H1 (cell line): ENCODE data around the gene CDS2. TPM values are rescaled to one million over a fixed set of nuclear protein-coding genes. Genes with fewer than 3 reads are reported as not detected.

ENCODE experiments used
- CTCF ChIA-PET: fragments of 300-600 bp; sonication (Branson Sonifier 250); formaldehyde crosslinking; loops from one replicate; lab custom pipeline; 2021; ENCODE audit not compliant: partially characterized antibody; lab: Charles Lee
- POLR2A ChIA-PET: fragments of 300-600 bp; sonication (Branson Sonifier 250); formaldehyde crosslinking; loops from one replicate; lab custom pipeline; 2021; ENCODE audit warnings: inconsistent platforms; ENCODE audit not compliant: partially characterized antibody; lab: Charles Lee
- DNase-seq, 2 experiments: peaks; one replicate each; pipeline versions ENCODE4 v3.0.0 to v3.0.0-alpha.2; 2010 to 2022; ENCODE audit warnings: low spot score in 2 of 2, low read depth in 1 of 2, mixed read lengths in 1 of 2
- FAIRE-seq: peaks from 2 replicates; lab custom pipeline; 2011; peaks lifted over from hg19 to GRCh38; lab: Jason Lieb, UNC
- H2AFZ ChIP-seq: 2 replicates; pipeline ENCODE4 v1.8.1; 2012; ENCODE audit warnings: low read length, inconsistent platforms
- H2AK5ac ChIP-seq: 2 replicates; pipeline ENCODE4 v1.6.1; 2013; ENCODE audit warnings: low read depth, low read length
- H2BK120ac ChIP-seq: replicated peaks from 2 replicates; pipeline ENCODE3; 2013; ENCODE audit warnings: low read depth, low read length, inconsistent platforms
- H2BK12ac ChIP-seq: 2 replicates; pipeline ENCODE4 v1.6.1; 2013; ENCODE audit warnings: low read depth, low read length
- H2BK15ac ChIP-seq: 2 replicates; pipeline ENCODE4 v1.6.1; 2013; ENCODE audit warnings: low read length
- H2BK20ac ChIP-seq: 2 replicates; pipeline ENCODE4 v1.6.1; 2013; ENCODE audit warnings: low read length
- H2BK5ac ChIP-seq: 2 replicates; pipeline ENCODE4 v1.6.1; 2013; ENCODE audit warnings: low read depth, low read length
- H3K14ac ChIP-seq: 2 replicates; pipeline ENCODE4 v1.6.1; 2013; ENCODE audit warnings: inconsistent platforms; ENCODE audit not compliant: insufficient read length
- H3K18ac ChIP-seq: 2 replicates; pipeline ENCODE4 v1.6.1; 2013; ENCODE audit warnings: low read length; ENCODE audit errors: extremely low read depth
- H3K23ac ChIP-seq: 2 replicates; pipeline ENCODE4 v1.6.1; 2013; ENCODE audit warnings: inconsistent platforms; ENCODE audit not compliant: insufficient read length
- H3K23me2 ChIP-seq: 2 replicates; pipeline ENCODE4 v1.6.1; 2013; ENCODE audit warnings: low read depth, low read length
- H3K27ac ChIP-seq: 2 replicates; pipeline ENCODE4 v1.6.1; 2011; ENCODE audit warnings: low read depth, low read length, inconsistent platforms
- H3K27me3 ChIP-seq, 4 experiments: replicated peaks in 1 of 4; 1 replicate in 1 of 4; 2 replicates in 3 of 4; pipeline versions ENCODE4 v1.6.1 to v1.8.1; 2011 to 2013; ENCODE audit warnings: low read length in 3 of 4, mild to moderate bottlenecking in 3 of 4, inconsistent platforms in 2 of 4, mixed read lengths in 2 of 4, moderate library complexity in 1 of 4; ENCODE audit not compliant: control insufficient read depth in 3 of 4, insufficient read depth in 3 of 4; ENCODE audit errors: extremely low read depth in 1 of 4
- H3K36me3 ChIP-seq, 4 experiments: 2 replicates each; pipeline versions ENCODE4 v1.6.1 to v1.8.1; 2011 to 2013; ENCODE audit warnings: mild to moderate bottlenecking in 4 of 4, low read length in 3 of 4, moderate library complexity in 2 of 4, control low read depth in 1 of 4, inconsistent platforms in 1 of 4; ENCODE audit not compliant: insufficient read depth in 4 of 4, control insufficient read depth in 2 of 4
- H3K4ac ChIP-seq: replicated peaks from 2 replicates; pipeline ENCODE3; 2013; ENCODE audit warnings: low read length, low read depth, mixed read lengths, inconsistent platforms; ENCODE audit not compliant: insufficient read length
- H3K4me1 ChIP-seq, 4 experiments: replicated peaks in 1 of 4; 1 replicate in 1 of 4; 2 replicates in 3 of 4; pipeline versions ENCODE4 v1.6.1 to v1.8.1; 2011 to 2013; ENCODE audit warnings: low read length in 3 of 4, inconsistent platforms in 2 of 4, mixed read lengths in 1 of 4; ENCODE audit not compliant: insufficient read depth in 4 of 4, control insufficient read depth in 3 of 4
- H3K4me2 ChIP-seq, 2 experiments: 2 replicates each; pipeline versions ENCODE4 v1.6.1 to v1.8.1; 2011 to 2013; ENCODE audit warnings: low read depth in 2 of 2, low read length in 2 of 2, control low read depth in 1 of 2, inconsistent platforms in 1 of 2, mild to moderate bottlenecking in 1 of 2; ENCODE audit not compliant: insufficient read depth in 1 of 2
- H3K4me3 ChIP-seq, 4 experiments: fragments of 200-600, 300-600 bp in 1 of 4; sonication (generic), shearing (Covaris generic), sonication (Bioruptor Twin) in 1 of 4; 2 replicates each; pipeline versions ENCODE4 v1.5.1 to v1.8.1; 2011 to 2016; ENCODE audit warnings: low read length in 4 of 4, low read depth in 3 of 4, control low read depth in 2 of 4, inconsistent platforms in 2 of 4, mild to moderate bottlenecking in 2 of 4, mixed read lengths in 1 of 4, moderate library complexity in 1 of 4; ENCODE audit not compliant: insufficient read depth in 2 of 4; ENCODE audit errors: extremely low read depth in 1 of 4
- H3K56ac ChIP-seq: replicated peaks from 2 replicates; pipeline ENCODE3; 2013; ENCODE audit warnings: low read depth, mild to moderate bottlenecking, mixed read lengths, low read length, inconsistent platforms; ENCODE audit not compliant: insufficient read length
- H3K79me1 ChIP-seq: 2 replicates; pipeline ENCODE4 v1.6.1; 2013; ENCODE audit warnings: low read depth, low read length, control low read depth
- H3K79me2 ChIP-seq, 2 experiments: 2 replicates each; pipeline versions ENCODE4 v1.6.1 to v1.8.1; 2012 to 2013; ENCODE audit warnings: low read length in 2 of 2, mild to moderate bottlenecking in 2 of 2, inconsistent platforms in 1 of 2; ENCODE audit not compliant: insufficient read depth in 2 of 2, control insufficient read depth in 1 of 2
- H3K9ac ChIP-seq, 4 experiments: replicated peaks in 1 of 4; 1 replicate in 1 of 4; 2 replicates in 3 of 4; pipeline versions ENCODE4 v1.6.1 to v1.8.1; 2011 to 2013; ENCODE audit warnings: low read depth in 3 of 4, low read length in 3 of 4, control low read depth in 2 of 4, mild to moderate bottlenecking in 2 of 4, moderate library complexity in 2 of 4, inconsistent platforms in 1 of 4; ENCODE audit errors: extremely low read depth in 1 of 4
- H3K9me3 ChIP-seq, 2 experiments: 2 replicates each; pipeline versions ENCODE4 v1.6.1 to v1.8.1; 2012 to 2013; ENCODE audit warnings: mild to moderate bottlenecking in 2 of 2, moderate library complexity in 2 of 2, control low read depth in 1 of 2, inconsistent platforms in 1 of 2, low read depth in 1 of 2, low read length in 1 of 2, mixed read lengths in 1 of 2; ENCODE audit not compliant: insufficient read depth in 2 of 2
- H4K20me1 ChIP-seq, 2 experiments: replicated peaks in 1 of 2; 2 replicates each; pipeline versions ENCODE3 to v1.8.1; 2011 to 2013; ENCODE audit warnings: inconsistent platforms in 2 of 2, low read length in 2 of 2, mild to moderate bottlenecking in 1 of 2; ENCODE audit not compliant: insufficient read depth in 2 of 2, control insufficient read depth in 1 of 2
- H4K5ac ChIP-seq: 2 replicates; pipeline ENCODE4 v1.6.1; 2013; ENCODE audit warnings: low read length, low read depth, mixed read lengths, inconsistent platforms; ENCODE audit not compliant: insufficient read length
- H4K8ac ChIP-seq: 2 replicates; pipeline ENCODE4 v1.8.0; 2013; ENCODE audit warnings: mild to moderate bottlenecking, moderate library complexity, low read length, inconsistent platforms; ENCODE audit not compliant: insufficient read depth; ENCODE audit errors: extremely low read depth
- H4K91ac ChIP-seq: replicated peaks from 2 replicates; pipeline ENCODE3; 2013; ENCODE audit warnings: low read length, mixed read lengths, inconsistent platforms; ENCODE audit not compliant: insufficient read length
- BCL11A ChIP-seq, 2 experiments: IDR thresholded peaks; one replicate each; pipeline ENCODE4 v1.6.1; 2011; ENCODE audit warnings: low read depth in 2 of 2, low read length in 2 of 2, mild to moderate bottlenecking in 2 of 2
- BRCA1 ChIP-seq: IDR thresholded peaks from 2 replicates; pipeline ENCODE4 v1.6.1; 2012; ENCODE audit warnings: low read depth, low read length, improper control_type of control experiment
- CBX8 ChIP-seq: fragments of 300-800, 300-1000 bp; sonication (generic); IDR thresholded peaks from 2 replicates; pipeline ENCODE4 v1.7.1; 2016; ENCODE audit warnings: low read depth, low read length, borderline replicate concordance
- CHD2 ChIP-seq: IDR thresholded peaks from 2 replicates; pipeline ENCODE4 v1.6.1; 2012; ENCODE audit warnings: low read length, improper control_type of control experiment
- KDM4A ChIP-seq: IDR thresholded peaks from one replicate; pipeline ENCODE4 v1.7.1; 2012; ENCODE audit warnings: low read depth, mild to moderate bottlenecking, moderate library complexity, low read length, inconsistent platforms; ENCODE audit not compliant: severe bottlenecking
- POU5F1 ChIP-seq: IDR thresholded peaks from 2 replicates; pipeline ENCODE4 v1.6.1; 2011; ENCODE audit warnings: low read depth, mild to moderate bottlenecking, low read length, moderate library complexity
- RXRA ChIP-seq: IDR thresholded peaks from 2 replicates; pipeline ENCODE4 v1.6.1; 2011; ENCODE audit warnings: low read depth, mild to moderate bottlenecking, low read length, moderate library complexity; ENCODE audit not compliant: insufficient read depth
- SIRT6 ChIP-seq: IDR thresholded peaks from one replicate; pipeline ENCODE4 v1.7.1; 2012; ENCODE audit warnings: low read length, inconsistent platforms
- TBP ChIP-seq: IDR thresholded peaks from 2 replicates; pipeline ENCODE4 v1.6.1; 2011; ENCODE audit warnings: low read depth, low read length, improper control_type of control experiment
- WGBS, 2 experiments: shearing (Covaris generic) in 1 of 2; methylation state at CpG; one replicate each; pipeline versions ENCODE4 v1.1.6 to v1.1.7; 2013 to 2015; ENCODE audit warnings: low lambda C conversion rate in 2 of 2, mixed read lengths in 2 of 2, inconsistent platforms in 1 of 2, low coverage in 1 of 2, missing lambda C conversion rate in 1 of 2; ENCODE audit not compliant: insufficient replicate concordance in 2 of 2, insufficient coverage in 1 of 2, insufficient read length in 1 of 2; ENCODE audit errors: extremely low coverage in 1 of 2, missing lambda C conversion rate in 1 of 2; 5-methylcytosine and 5-hydroxymethylcytosine counted together
- polyA plus RNA-seq, 7 experiments: library from polyadenylated mRNA; depleted of rRNA in 3 of 7; stranded (reverse) in 5 of 7; unstranded in 2 of 7; fragments of >200 nt in 5 of 7; fragments of 200-250 nt in 2 of 7; gene quantifications; 1 replicate in 5 of 7; 2 replicates in 1 of 7; 4 replicates in 1 of 7; pipeline versions ENCODE4 v1.2.1 to v1.2.3, GENCODE V29; 2011 to 2013; ENCODE audit warnings: missing spikeins in 2 of 7, mixed read lengths in 2 of 7
- total RNA-seq: library from RNA; stranded (reverse); fragmentation: NEBNext Ultra II Directional; extraction: Animal tissue kit (Norgen Biotek cat#: 25700); gene quantifications from 2 replicates; pipeline ENCODE4 v1.2.1, GENCODE V29; 2021
- TF ChIP-seq, protein P1 (sequence below), 3 experiments: IDR thresholded peaks; 1 replicate in 2 of 3; 2 replicates in 1 of 3; pipeline versions ENCODE4 v1.5.1 to v1.6.1; 2011; ENCODE audit warnings: low read length in 3 of 3, mild to moderate bottlenecking in 3 of 3, inconsistent platforms in 2 of 3, low read depth in 1 of 3, moderate library complexity in 1 of 3; ENCODE audit not compliant: insufficient read depth in 1 of 3; ENCODE audit errors: control extremely low read depth in 1 of 3

CDS2 gene
- total and polyA plus RNA-seq, 2 of the 8 experiments (the other 6 are each of a cell fraction or from before 2014, with no cell fraction given) = 54.0 to 56.2 TPM

DNA sequence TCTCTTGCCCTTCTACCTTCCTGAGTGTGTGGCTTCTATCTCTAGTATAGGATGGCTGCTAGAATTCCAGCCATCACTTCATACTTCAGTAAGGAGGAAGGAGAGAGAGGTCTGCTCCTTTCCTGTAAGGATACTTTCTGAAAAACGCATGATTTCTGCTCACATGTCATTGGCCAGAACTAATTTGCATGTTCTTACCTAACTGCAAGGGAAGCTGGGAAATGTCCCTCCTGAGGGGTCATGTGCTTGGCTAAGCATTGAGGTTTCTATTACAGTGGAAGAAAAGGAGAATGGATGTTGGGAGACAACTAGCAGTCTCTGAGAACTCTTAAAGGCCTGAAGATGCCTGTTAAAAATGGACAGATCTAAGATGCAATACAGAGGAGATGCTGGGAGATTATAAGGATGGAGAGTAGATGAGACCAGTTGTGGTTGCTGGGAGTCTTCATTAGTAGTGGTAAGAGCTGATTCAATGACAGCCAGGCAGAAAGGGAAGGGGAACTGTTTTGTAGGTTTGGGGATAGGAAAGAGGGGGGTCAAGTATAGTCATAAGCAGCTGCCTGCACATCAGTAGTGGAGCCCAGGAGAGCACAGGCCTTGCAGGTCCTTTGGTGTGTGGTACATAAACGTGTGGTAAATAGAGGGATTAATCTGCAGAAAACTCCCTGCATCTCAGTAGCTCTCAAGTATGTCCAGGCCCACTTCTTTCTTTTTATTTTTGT lies 20.2 kb downstream of the CDS2 start:
- Histone ChIP-seq H3K23ac (no peak overlapping the region), H4K91ac (no peak overlapping the region), H3K23me2 (no peaks in the 10 kb centered on the region), H3K18ac (no peak overlapping the region), H2BK15ac (no peak overlapping the region), H2BK120ac (no peak overlapping the region), H3K14ac (no peak overlapping the region), H3K27ac (no peak overlapping the region), H4K8ac (no peak overlapping the region), H3K4me3 (no peak overlapping the region), H3K79me2 (peaks cover 2 to 71% of the 10 kb centered on the region in 2 experiments; a peak in 3 of 4 replicates), H3K27me3 (no peaks in the 10 kb centered on the region), H2AK5ac (no peak overlapping the region), H2AFZ (no peak overlapping the region), H3K4me2 (no peak overlapping the region), H3K36me3 (no peaks in the 10 kb centered on the region), H3K79me1 (peaks cover 11% of the 10 kb centered on the region), H3K9me3 (no peaks in the 10 kb centered on the region), H2BK5ac (no peak overlapping the region), H2BK12ac (no peak overlapping the region), H3K9ac (no peak overlapping the region), H4K5ac (no peak overlapping the region), H3K4me1 (peaks cover 0 to 2% (median 0%) of the 10 kb centered on the region in 4 experiments; a peak in 2 of 7 replicates), H4K20me1 (peaks cover 5 to 9% of the 10 kb centered on the region in 2 experiments), H3K56ac (no peak overlapping the region), H3K4ac (no peak overlapping the region), H2BK20ac (no peak overlapping the region)
- WGBS, 2 experiments = 93% methylated on average over 2 of the region's 2 CpGs; no CpG with 5 or more reads in 1 of the 2 experiments
- ChIA-PET POLR2A (interaction anchor here (0.6 to 1.7 kb wide), 3 partner anchors 11 to 178 kb away, joined by 3 read pairs; no protein-coding TSS in a partner anchor), CTCF (interaction anchor here (1.4 to 3.8 kb wide), 3 partner anchors 9 to 45 kb away, joined by 3 to 13 read pairs (median 9); partner anchors contain the start of gene CDS2)
- FAIRE-seq (no peak), DNase-seq (no peak)
- TF ChIP-seq POU5F1 (no peak), CBX8 (no peak), KDM4A (no peak), SIRT6 (no peak), BRCA1 (no peak), BCL11A (IDR thresholded peaks at IDR 0.05; ENCODE audit: low read depth in 2 of 2, low read length in 2 of 2) (no peak), RXRA (no peak), CHD2 (no peak), TBP (no peak)
- TF ChIP-seq, protein P1, sequence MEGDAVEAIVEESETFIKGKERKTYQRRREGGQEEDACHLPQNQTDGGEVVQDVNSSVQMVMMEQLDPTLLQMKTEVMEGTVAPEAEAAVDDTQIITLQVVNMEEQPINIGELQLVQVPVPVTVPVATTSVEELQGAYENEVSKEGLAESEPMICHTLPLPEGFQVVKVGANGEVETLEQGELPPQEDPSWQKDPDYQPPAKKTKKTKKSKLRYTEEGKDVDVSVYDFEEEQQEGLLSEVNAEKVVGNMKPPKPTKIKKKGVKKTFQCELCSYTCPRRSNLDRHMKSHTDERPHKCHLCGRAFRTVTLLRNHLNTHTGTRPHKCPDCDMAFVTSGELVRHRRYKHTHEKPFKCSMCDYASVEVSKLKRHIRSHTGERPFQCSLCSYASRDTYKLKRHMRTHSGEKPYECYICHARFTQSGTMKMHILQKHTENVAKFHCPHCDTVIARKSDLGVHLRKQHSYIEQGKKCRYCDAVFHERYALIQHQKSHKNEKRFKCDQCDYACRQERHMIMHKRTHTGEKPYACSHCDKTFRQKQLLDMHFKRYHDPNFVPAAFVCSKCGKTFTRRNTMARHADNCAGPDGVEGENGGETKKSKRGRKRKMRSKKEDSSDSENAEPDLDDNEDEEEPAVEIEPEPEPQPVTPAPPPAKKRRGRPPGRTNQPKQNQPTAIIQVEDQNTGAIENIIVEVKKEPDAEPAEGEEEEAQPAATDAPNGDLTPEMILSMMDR (IDR thresholded peaks at IDR 0.05; ENCODE audit: control extremely low read depth in 1 of 3, insufficient read depth in 1 of 3, low read depth in 1 of 3, low read length in 3 of 3) = no peak
